ENCODE results near the gene GPC6.

GPC6 gene

GRCh38 chr13:93771782-93772181 lies 545.2 kb downstream of the GPC6 start:
- peak; percentile 17 to 22 for DNase-seq (ENCODE audit: low read depth in 2 of 2)

DNA sequence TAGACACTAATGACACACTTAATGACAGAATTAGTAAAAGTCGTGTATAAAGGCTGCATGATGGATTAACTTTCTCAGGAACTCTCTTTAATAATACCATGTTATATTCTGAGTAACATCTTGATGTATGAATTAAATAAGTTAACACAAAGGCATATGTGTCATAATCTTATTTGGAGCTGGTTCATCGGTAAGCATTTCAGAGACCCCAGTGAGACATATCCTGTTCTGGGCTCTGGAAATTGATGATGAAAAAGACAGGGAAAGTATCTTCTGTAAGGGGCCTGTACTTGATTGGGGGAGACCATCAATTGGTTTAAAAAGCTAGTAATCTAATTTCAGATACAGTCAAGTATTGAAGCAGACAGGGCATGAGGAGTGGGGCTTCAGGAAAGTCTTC lies 547.9 kb downstream of the GPC6 start:
- no peak for DNase-seq (ENCODE audit: low read depth in 2 of 2)

GRCh38 chr13:93775027-93775426 lies 548.4 kb downstream of the GPC6 start:
- DNase-seq (ENCODE audit: low read depth in 2 of 2), result no peak

GRCh38 chr13:93775507-93776108 lies 549.0 kb downstream of the GPC6 start:
- DNase-seq (ENCODE audit: low read depth in 2 of 2), result peak; percentile 52 to 60

DNA sequence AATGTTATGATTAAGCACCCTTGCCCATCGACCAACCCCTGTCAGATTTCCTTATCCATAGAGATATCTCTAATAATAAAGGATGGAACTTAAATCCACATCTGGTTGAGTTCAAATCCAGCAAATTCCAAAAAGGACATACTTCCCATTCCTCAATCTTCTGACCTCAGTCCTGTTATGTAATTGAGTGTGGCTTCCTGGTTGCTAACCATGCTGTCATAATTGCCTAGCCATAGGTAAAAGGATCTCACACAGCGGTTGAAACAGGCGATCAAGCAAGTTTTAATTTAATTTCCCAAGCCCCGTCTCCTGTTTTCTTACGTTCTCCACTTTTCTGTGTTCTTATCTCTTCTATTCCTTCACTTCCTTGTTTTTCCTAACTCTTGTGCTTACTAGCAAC lies 550.3 kb downstream of the GPC6 start:
- peak; percentile 32 to 42 for DNase-seq (ENCODE audit: low read depth in 2 of 2)

DNA sequence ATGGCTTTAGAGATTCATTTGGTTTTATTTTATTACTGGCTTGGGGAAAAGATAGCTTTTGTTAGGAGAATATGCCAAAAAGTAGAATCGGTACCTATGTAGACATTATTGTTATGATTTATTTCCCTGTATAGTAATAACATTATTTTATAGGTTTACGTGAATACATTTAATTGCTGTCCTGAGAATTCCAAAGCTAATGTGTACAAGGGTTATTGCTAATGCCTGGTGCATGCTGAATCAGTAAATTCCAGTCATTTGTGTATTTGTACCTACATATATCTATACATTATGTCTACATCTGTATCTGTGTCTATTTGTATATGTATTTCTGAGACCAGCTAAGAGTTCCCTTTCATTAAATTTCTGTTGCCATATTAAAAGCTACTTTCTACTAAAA lies 550.9 kb downstream of the GPC6 start:
- DNase-seq (ENCODE audit: low read depth in 2 of 2), result no peak

- no peak for DNase-seq (ENCODE audit: low read depth in 2 of 2)
Observed at GRCh38 chr13:93778548-93778947, 551.9 kb downstream of the GPC6 start.

DNA sequence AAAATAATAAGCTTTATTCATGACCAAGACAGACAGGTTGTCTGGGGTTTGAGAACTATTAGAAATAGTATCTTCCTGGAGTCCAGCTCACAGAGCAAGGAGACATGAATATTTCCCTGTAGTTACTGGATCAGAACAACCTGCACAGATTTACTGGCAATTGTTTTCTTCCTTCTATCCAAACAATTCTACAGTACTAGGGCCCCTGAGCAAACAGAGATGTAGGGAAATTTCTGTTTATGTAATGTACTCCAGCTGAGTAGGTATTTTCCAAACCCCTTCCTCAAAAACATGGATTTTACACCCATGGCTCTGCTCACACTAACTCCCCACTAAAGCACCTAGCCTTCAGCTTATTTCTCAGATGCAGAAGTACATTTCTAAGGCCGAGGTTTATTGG lies 557.6 kb downstream of the GPC6 start:
- no peak for DNase-seq (ENCODE audit: low read depth in 2 of 2)

DNA sequence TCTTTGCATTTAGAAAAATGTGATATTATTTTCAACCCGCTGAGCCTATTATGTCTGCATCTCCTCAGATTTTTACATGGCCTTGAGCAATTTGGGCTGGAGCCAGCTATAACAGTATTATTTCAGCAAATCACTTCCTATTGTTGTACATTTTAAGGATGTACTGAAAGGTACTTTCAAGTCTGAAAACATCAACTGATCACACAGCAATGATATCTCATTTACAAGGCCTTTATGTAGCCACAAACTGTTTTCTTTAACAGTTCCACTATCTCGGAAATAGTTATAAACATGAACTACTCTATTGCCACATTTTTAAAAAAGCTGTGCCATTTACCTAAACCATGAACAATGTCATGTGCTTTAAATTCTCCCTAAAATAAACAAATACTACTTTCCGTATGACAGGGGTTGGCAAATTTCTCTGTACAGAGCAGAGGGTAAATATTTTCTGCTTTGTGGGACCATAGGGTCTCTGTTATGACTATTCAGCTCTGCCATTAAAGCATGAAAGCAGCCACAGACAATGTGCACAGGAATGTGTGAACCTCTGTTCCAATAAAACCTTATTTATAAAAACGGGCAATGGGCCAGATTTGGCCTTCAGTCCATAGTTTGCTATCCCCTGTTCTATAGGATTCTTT lies 560.4 kb downstream of the GPC6 start:
- no peak for DNase-seq (ENCODE audit: low read depth in 2 of 2)

GRCh38 chr13:93788456-93788855 lies 561.8 kb downstream of the GPC6 start:
- no peak for DNase-seq (ENCODE audit: low read depth in 2 of 2)

DNA sequence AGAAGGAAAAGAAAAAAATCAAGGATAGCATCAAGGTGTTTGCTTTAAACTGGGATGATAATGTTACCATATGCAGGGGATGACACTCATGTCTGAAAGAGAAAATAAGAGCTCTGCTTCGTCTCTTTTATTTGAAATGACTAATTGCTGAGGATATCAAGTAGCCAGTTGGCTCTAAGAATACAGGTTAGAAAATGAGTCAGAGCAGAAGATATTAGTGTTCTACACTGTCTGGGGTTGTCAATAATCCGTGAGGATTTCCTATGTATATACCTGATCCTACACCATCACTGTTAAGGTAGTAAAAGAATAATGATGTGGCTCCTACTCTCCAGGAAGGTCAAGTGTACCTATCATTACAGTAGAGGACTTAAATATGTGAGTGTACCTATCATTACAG lies 562.5 kb downstream of the GPC6 start:
- DNase-seq (ENCODE audit: low read depth in 2 of 2), result no peak

GRCh38 chr13:93794197-93794885 lies 567.7 kb downstream of the GPC6 start:
- DNase-seq (ENCODE audit: low read depth in 2 of 2), result no peak

GRCh38 chr13:93797463-93797862 lies 570.9 kb downstream of the GPC6 start:
- DNase-seq (ENCODE audit: low read depth in 2 of 2), result no peak

GRCh38 chr13:93800342-93800741 lies 573.7 kb downstream of the GPC6 start:
- no peak for DNase-seq (ENCODE audit: low read depth in 2 of 2)

- no peak for DNase-seq (ENCODE audit: low read depth in 2 of 2)
Observed at GRCh38 chr13:93805736-93806135, 579.1 kb downstream of the GPC6 start.

DNA sequence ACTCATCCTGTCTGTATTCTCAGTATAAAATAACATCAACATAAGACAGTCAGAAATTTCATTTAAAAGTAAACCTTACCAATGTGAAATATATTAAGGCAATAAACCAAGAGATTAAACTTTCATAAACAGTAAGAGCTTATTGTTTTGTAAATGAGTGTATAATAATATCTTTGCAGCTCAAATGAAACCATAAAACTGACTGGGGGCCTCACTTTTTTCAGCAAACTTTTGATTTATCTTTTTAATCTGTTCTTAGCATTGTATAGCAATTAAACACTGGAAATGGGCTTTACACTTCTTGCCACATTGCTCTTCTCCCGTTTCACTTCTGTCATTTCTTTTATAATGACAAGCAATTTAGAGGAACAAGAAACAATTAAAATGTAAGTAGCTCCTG lies 580.3 kb downstream of the GPC6 start:
- no peak for DNase-seq (ENCODE audit: low read depth in 2 of 2)

- no peak for DNase-seq (ENCODE audit: low read depth in 2 of 2)
Observed at GRCh38 chr13:93810264-93810663, 583.7 kb downstream of the GPC6 start.

DNA sequence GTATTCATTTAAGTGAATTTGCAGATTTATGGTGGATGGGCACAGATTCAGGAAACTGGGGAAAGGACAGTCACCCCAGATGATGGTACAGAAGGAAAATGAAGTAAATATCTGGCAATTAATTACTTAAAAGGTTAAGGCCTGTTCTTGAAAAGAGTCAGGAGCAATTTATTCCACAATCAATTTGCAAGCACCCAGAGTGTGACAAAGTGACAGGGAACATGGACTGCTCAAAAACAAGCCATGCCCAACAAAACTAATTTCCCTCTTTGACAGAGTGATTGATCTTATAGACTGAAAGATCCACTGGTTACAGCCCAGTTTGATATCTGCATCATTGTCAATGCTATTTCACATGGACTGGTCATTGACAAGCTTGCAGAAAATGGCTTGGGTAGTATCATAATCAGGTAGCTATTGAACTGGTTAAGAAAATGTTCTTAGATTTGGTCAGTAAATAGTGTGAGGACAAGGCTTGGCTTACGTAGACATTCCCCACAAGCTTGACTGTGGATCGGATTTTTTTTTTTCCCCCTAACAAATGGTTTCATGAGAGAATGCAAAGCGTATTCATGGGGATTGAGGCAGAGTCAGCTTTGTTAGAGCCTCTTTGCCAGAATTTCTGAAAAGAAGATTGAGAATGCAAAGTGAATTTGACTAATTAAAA lies 584.6 kb downstream of the GPC6 start:
- no peak for DNase-seq (ENCODE audit: low read depth in 2 of 2)

DNA sequence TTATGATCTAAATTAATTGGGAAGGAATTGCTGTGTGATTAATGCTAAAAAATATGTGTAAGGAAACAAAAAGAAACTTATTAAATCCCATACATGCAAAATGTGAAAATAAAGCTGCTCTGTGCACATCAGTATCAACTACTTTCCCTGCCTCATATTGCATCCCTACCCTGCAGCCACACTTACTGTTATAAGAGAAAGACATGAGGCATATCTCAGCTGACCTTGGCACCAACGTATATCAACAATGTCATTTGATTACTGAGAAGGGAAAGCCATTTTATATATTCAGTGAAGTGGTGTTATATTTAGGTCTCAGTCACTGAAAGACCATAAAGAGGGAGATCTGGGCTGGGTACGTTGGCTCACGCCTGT lies 585.1 kb downstream of the GPC6 start:
- no peak for DNase-seq (ENCODE audit: low read depth in 2 of 2)

DNA sequence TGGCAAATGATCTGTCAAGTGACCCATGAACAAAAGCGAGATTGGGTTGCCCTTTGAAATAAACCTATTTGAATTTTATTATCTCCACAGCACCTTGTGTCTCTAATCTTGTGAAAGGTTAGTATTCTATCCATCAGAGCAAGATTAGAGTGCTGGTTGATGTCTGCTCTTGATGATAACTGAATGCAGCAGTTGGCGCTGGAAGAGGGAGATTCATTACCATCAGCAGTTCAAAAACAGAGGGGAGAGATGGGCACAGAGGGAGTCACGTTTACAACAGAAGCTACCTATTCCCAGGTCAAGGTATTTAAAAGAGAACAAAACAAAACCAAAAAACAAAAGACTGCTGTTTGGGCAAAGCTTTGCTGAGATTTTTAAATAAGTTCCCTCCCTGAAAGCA lies 588.1 kb downstream of the GPC6 start:
- no peak for DNase-seq (ENCODE audit: low read depth in 2 of 2)

DNA sequence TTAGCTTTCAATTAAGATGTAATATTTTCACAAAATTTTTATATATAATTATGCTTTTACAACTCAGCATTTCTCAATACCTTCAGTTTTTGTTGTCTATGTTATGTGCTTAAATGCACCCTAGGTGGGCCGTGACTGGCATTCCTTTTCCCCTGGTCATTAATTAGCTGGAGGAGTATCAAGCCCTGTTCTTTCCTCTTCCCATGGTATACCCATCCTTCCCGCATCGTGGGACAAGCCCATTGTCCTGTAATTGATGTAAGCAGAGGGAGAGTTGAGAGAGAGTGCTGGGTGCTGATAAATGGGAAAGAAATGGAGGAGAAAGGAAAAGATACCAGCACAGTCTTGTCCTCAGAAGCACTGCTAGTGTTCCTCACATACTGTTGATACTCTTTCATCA lies 591.7 kb downstream of the GPC6 start:
- no peak for DNase-seq (ENCODE audit: low read depth in 2 of 2)

DNA sequence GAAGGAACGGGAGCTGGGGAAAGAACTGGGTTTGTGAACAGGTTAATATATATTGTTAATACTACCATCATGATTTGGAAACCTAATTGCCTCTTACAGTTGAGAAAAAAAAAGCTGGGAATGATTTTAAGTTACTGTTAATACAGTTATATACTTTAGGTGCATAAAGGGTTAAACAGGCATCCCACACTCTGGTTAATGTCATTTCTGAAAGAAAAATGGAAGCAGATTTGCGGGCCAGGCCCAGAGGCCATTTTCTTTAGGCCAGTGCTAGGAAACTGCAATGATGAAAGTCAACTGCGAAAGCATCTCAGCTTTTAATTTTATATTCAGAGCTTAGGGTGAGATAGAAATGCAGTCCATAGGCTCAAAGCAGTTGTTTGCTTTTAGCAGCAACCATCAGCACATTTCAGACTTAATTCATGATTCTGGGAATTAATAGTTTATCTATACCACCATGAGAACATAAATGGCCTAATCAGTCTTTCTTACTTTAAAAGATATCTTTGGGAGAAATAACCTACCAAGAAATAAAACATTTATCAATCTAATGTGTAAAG lies 592.8 kb downstream of the GPC6 start:
- no peak for DNase-seq (ENCODE audit: low read depth in 2 of 2)

- DNase-seq (ENCODE audit: low read depth in 2 of 2), result no peak
Observed at GRCh38 chr13:93824286-93824685, 597.7 kb downstream of the GPC6 start.

Measured in fibroblast of skin of left quadriceps (primary cell).